A673 (cell line): ENCODE data around the gene PAM16.

Experiments
- CTCF ChIP-seq: fragments of 300-800, 200-600 bp; sonication (generic); conservative IDR thresholded peaks from 2 replicates; pipeline ENCODE4 v1.5.1; 2017; ENCODE audit warnings: low read depth, mild to moderate bottlenecking, antibody characterized with exemption, low read length, moderate library complexity, mixed read lengths
- EZH2 ChIP-seq: fragments of 200-600 bp; sonication (generic); IDR thresholded peaks from 2 replicates; pipeline ENCODE4 v1.6.1; 2017; ENCODE audit warnings: borderline replicate concordance, low read depth, mild to moderate bottlenecking, mixed read lengths, antibody characterized with exemption, low read length; ENCODE audit not compliant: poor library complexity, severe bottlenecking

GRCh38 chr16:4370570-4371356 lies 19.6 kb upstream of the PAM16 start:
- no peak for TF ChIP-seq CTCF
- TF ChIP-seq EZH2: no peak
